ENCODE measurements around the gene BCKDHB. TPM values are rescaled to one million over a fixed set of nuclear protein-coding genes. Genes with fewer than 3 reads are reported as not detected.

BCKDHB gene
- total and polyA plus RNA-seq, 2 of the 4 experiments (the other 2 are of a cell fraction): 11.2 to 11.8 TPM

- Histone ChIP-seq H3K9me1 (ENCODE audit: insufficient read depth, low read length) (no peaks in the 10 kb centered on the region), H3K36me3 (ENCODE audit: control insufficient read depth, insufficient read depth, low read length) (0 out of 2 replicates have a peak, but pooled peaks cover 1% of the 10 kb centered on the region), H3K18ac (ENCODE audit: low read depth, low read length) (no peak overlapping the region), H3K79me1 (ENCODE audit: low read depth in 1 of 2, low read length in 2 of 2) (no peaks in the 10 kb centered on the region), H3K27ac (ENCODE audit: insufficient read depth, low read length) (no peak overlapping the region), H2BK15ac (ENCODE audit: low read depth, low read length) (no peak overlapping the region), H3K56ac (ENCODE audit: extremely low read depth, insufficient read depth, low read length) (no peak overlapping the region), H2AK9ac (replicated peaks; ENCODE audit: low read depth, low read length, poor library complexity) (no peak overlapping the region), H2BK5ac (ENCODE audit: low read depth, low read length, poor library complexity, severe bottlenecking) (no peak overlapping the region), H3K14ac (replicated peaks; ENCODE audit: low read depth, low read length) (no peak overlapping the region), H3K9me3 (ENCODE audit: control insufficient read depth, insufficient read depth, low read length) (no peaks in the 10 kb centered on the region), H2AFZ (replicated peaks; ENCODE audit: low read length, poor library complexity) (no peak overlapping the region), H3K23ac (ENCODE audit: low read depth, low read length) (no peak overlapping the region), H4K5ac (ENCODE audit: low read depth, low read length) (no peak overlapping the region), H3K27me3 (ENCODE audit: control insufficient read depth, insufficient read depth, low read length) (no peaks in the 10 kb centered on the region), H3K4me2 (ENCODE audit: low read depth, low read length) (no peak overlapping the region), H2AK5ac (ENCODE audit: low read depth, low read length) (peak overlapping the region; percentile 50; the same call in 1 of the 2 replicates), H4K20me1 (ENCODE audit: insufficient read depth, low read length) (no peaks in the 10 kb centered on the region), H3K4me3 (ENCODE audit: insufficient read depth, low read depth, low read length) (no peak overlapping the region), H3K4ac (ENCODE audit: low read depth, low read length) (no peak overlapping the region), H4K8ac (ENCODE audit: low read depth in 2 of 2, low read length in 2 of 2) (no peak overlapping the region), H2BK20ac (ENCODE audit: low read depth, low read length) (no peak overlapping the region), H3K9ac (ENCODE audit: low read depth, low read length) (no peak overlapping the region), H3K4me1 (ENCODE audit: control insufficient read depth, insufficient read depth, low read length) (no peaks in the 10 kb centered on the region; the same call in 1 of the 2 replicates), H4K91ac (ENCODE audit: insufficient read depth, low read depth, low read length) (no peak overlapping the region), H2BK120ac (ENCODE audit: low read depth, low read length) (no peak overlapping the region)
- in situ Hi-C loops (cut with MboI; ENCODE audit: low sequenced_read_pairs): loop anchor here (25.0 kb wide), 1 partner anchor 1628 kb away; the partner anchor contains the start of gene TENT5A
- DNase-seq (no peak), ATAC-seq (ENCODE audit: low read depth) (no peak)
- no CpG with 5 or more reads among the region's 1 CpG for WGBS, 2 experiments (ENCODE audit: extremely low coverage in 2 of 2, insufficient read length in 1 of 2)
- TF ChIP-seq CEBPB (IDR thresholded peaks at IDR 0.05; ENCODE audit: low read depth, low read length): no peak
- TF ChIP-seq CTCF (conservative IDR thresholded peaks at IDR 0.05; ENCODE audit: low read depth, low read length): no peak
- no peak for TF ChIP-seq FOS (IDR thresholded peaks at IDR 0.05; ENCODE audit: low read depth, low read length)
- TF ChIP-seq ELK1 (IDR thresholded peaks at IDR 0.05; ENCODE audit: borderline replicate concordance, low read depth, low read length): no peak
- TF ChIP-seq USF2 (IDR thresholded peaks at IDR 0.05; ENCODE audit: low read depth, low read length): no peak
- no peak for TF ChIP-seq CHD1 (IDR thresholded peaks at IDR 0.05; ENCODE audit: low read depth, low read length)
- no peak for TF ChIP-seq POLR2A (IDR thresholded peaks at IDR 0.05; ENCODE audit: low read depth, low read length)
- POLR2A ChIA-PET (ENCODE audit: unreplicated experiment): no interaction called here
- CTCF ChIA-PET: no interaction called here
- dilution Hi-C loops (cut with HindIII; ENCODE audit: low sequenced_read_pairs, unreplicated experiment): no loop called here
- no TSS peak for BruUV-seq (replicated peaks)
- intact Hi-C loops (cut with micrococcal nuclease): loop anchor here (5.0 to 10.0 kb wide), 3 partner anchors 1333 to 1871 kb away; partner anchors contain the start of gene TENT5A
Observed at GRCh38 chr6:80134065-80134464, 27.6 kb downstream of the BCKDHB start.

Data from IMR-90 (cell line).